Sigmoid colon (tissue), 7 donors: ENCODE measurements around the gene FAM120B. TPM values are rescaled to one million over a fixed set of nuclear protein-coding genes. Genes with fewer than 3 reads are reported as not detected.

Experiments
- DNase-seq: peaks from one replicate; pipeline ENCODE4 v3.0.0-alpha.2; 2019
- H3K27ac ChIP-seq, 4 donors: fragments of 200-600 bp; sonication (generic); one replicate each; pipeline ENCODE4 v1.5.1; 2016 to 2019; ENCODE audit warnings: mild to moderate bottlenecking in 1 of 4
- H3K27me3 ChIP-seq, 3 donors: fragments of 200-600 bp; sonication (generic); one replicate each; pipeline ENCODE4 v1.5.1; 2019; ENCODE audit warnings: mild to moderate bottlenecking in 1 of 3
- H3K36me3 ChIP-seq, 4 donors: fragments of 200-600 bp; sonication (generic); one replicate each; pipeline ENCODE4 v1.5.1; 2016 to 2019
- H3K4me1 ChIP-seq, 4 donors: fragments of 200-600 bp; sonication (generic); one replicate each; pipeline ENCODE4 v1.5.1; 2017 to 2019
- H3K4me3 ChIP-seq, 4 donors: fragments of 200-600 bp; sonication (generic); one replicate each; pipeline ENCODE4 v1.5.1; 2017 to 2019; ENCODE audit warnings: mild to moderate bottlenecking in 2 of 4, moderate library complexity in 1 of 4
- H3K9me3 ChIP-seq, 4 donors: fragments of 200-600 bp in 3 of 4; sonication (generic) in 3 of 4; one replicate each; pipeline versions ENCODE4 v1.5.1 to v1.6.1; 2013 to 2019
- EP300 ChIP-seq, 4 donors: sonication (generic); formaldehyde crosslinking; IDR thresholded peaks; one replicate each; pipeline ENCODE4 v1.6.1; 2017; ENCODE audit warnings: antibody characterized with exemption in 4 of 4
- POLR2A ChIP-seq, 2 donors: fragments of 450-650 bp; IDR thresholded peaks; one replicate each; pipeline ENCODE4 v1.6.1; 2016; ENCODE audit warnings: antibody characterized with exemption in 2 of 2, mild to moderate bottlenecking in 2 of 2, moderate library complexity in 2 of 2
- POLR2AphosphoS5 ChIP-seq, 4 donors: sonication (generic); formaldehyde crosslinking; IDR thresholded peaks; one replicate each; pipeline ENCODE4 v1.6.1; 2017; ENCODE audit warnings: antibody characterized with exemption in 4 of 4
- WGBS, 2 donors: extraction: QIAGEN DNeasy Blood & Tissue Kit; methylation state at CpG; one replicate each; pipeline ENCODE4 v1.1.7; 2013; 5-methylcytosine and 5-hydroxymethylcytosine counted together
- intact Hi-C: fragments of 100-400 bp; cut with DNase I; formaldehyde crosslinking; loops from one replicate; pipeline ENCODE4 v1.15.1; 2023
- polyA plus RNA-seq, 3 donors: library from polyadenylated mRNA; stranded (reverse); fragments of 200-250 nt; gene quantifications; one replicate each; pipeline ENCODE4 v1.2.3, GENCODE V29; 2013
- total RNA-seq, 4 donors: library from RNA; depleted of rRNA; stranded (reverse); fragments of >200 nt; gene quantifications; one replicate each; pipeline ENCODE4 v1.1.0, GENCODE V29; 2016
- TF ChIP-seq, protein P1 (sequence below), 4 experiments: fragments of 450-650 bp in 3 of 4; fragments of 200-600 bp in 1 of 4; IDR thresholded peaks; one replicate each; pipeline ENCODE4 v1.5.1; 2016 to 2019; ENCODE audit warnings: antibody characterized with exemption in 4 of 4, mild to moderate bottlenecking in 3 of 4, moderate library complexity in 2 of 4
- donor health status: healthy with polysubstance abuse.
- donor health status: Bipolar disorder and iron deficiency.
- donor health status: healthy.

FAM120B gene
- total and polyA plus RNA-seq, 7 donors, result 5.5 to 55.0 (median 29.6) TPM

DNA sequence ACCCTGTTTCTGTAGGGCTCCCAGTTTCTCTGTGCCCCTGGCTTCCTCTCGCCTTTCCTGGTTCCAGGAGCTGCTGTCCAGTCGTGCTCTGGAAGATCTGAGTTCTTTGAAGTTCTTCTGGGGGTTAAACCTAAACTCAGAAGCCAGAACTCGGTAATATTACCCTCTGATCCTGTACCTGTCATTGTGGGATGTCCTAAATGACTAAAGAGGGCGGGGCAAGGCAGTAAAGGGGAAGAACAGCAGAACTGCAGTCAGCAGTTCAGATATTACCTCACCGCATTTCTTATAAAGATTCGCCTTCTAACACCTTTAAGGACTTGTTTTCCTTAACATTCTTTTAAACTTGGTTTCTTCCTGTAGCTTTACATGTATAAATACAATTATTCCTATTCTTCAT, 63.9 kb downstream of the FAM120B start:
- TF ChIP-seq, protein P1, sequence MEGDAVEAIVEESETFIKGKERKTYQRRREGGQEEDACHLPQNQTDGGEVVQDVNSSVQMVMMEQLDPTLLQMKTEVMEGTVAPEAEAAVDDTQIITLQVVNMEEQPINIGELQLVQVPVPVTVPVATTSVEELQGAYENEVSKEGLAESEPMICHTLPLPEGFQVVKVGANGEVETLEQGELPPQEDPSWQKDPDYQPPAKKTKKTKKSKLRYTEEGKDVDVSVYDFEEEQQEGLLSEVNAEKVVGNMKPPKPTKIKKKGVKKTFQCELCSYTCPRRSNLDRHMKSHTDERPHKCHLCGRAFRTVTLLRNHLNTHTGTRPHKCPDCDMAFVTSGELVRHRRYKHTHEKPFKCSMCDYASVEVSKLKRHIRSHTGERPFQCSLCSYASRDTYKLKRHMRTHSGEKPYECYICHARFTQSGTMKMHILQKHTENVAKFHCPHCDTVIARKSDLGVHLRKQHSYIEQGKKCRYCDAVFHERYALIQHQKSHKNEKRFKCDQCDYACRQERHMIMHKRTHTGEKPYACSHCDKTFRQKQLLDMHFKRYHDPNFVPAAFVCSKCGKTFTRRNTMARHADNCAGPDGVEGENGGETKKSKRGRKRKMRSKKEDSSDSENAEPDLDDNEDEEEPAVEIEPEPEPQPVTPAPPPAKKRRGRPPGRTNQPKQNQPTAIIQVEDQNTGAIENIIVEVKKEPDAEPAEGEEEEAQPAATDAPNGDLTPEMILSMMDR (IDR thresholded peaks at IDR 0.05), result no peak
- no peak for TF ChIP-seq POLR2A (IDR thresholded peaks at IDR 0.05)
- TF ChIP-seq POLR2AphosphoS5 (IDR thresholded peaks at IDR 0.05), result no peak
- no peak for TF ChIP-seq EP300 (IDR thresholded peaks at IDR 0.05)
- H3K36me3 ChIP-seq, result peaks cover 0 to 37% (median 3%) of the 10 kb centered on the region in 4 donors

GRCh38 chr6:170371080-170371479, 64.5 kb downstream of the FAM120B start:
- H3K36me3 ChIP-seq, result peaks cover 0 to 44% (median 2%) of the 10 kb centered on the region in 4 donors
- WGBS, 2 donors, result 79 to 88% methylated on average over 4 of the region's 4 CpGs
- intact Hi-C loops, result no loop called here
- DNase-seq, result no peak
- H3K4me1 ChIP-seq, result no peaks in the 10 kb centered on the region
- no peaks in the 10 kb centered on the region for H3K27me3 ChIP-seq
- TF ChIP-seq EP300 (IDR thresholded peaks at IDR 0.05) (no peak), POLR2A (IDR thresholded peaks at IDR 0.05) (no peak), POLR2AphosphoS5 (IDR thresholded peaks at IDR 0.05) (no peak)
- TF ChIP-seq, protein P1 (IDR thresholded peaks at IDR 0.05), result no peak
- H3K27ac ChIP-seq, result no peak overlapping the region
- H3K4me3 ChIP-seq, result no peak overlapping the region
- H3K9me3 ChIP-seq, result no peaks in the 10 kb centered on the region

More for the DNA sequence above, 63.9 kb downstream of the FAM120B start:
- no peaks in the 10 kb centered on the region for H3K9me3 ChIP-seq
- H3K27me3 ChIP-seq, result no peaks in the 10 kb centered on the region
- no peak overlapping the region for H3K27ac ChIP-seq
- no peaks in the 10 kb centered on the region for H3K4me1 ChIP-seq
- 37 to 75% methylated on average over 6 of the region's 6 CpGs for WGBS, 2 donors
- H3K4me3 ChIP-seq, result no peak overlapping the region
- no peak for DNase-seq
- intact Hi-C loops, result no loop called here

DNA sequence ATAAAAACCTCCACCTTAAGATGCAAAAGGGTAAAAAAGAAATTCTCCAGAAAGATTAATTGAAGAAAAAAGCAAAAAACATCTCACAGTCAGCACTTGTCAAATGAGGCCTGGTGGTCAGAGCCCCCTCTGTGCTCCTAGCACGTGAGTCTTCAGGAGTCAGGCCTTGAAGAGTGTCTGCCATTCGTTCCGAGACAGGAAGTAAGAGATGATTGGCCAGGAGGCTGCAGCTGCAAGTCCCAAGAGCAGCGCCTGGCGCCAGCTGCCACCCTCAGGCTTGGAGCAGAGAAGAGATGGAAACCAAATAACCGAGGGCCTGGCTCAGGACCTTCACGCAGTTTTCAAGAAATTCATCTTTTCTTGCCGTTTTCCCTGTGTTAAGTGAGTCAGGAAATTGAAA, 65.0 kb downstream of the FAM120B start:
- no peak overlapping the region for H3K27ac ChIP-seq
- no peaks in the 10 kb centered on the region for H3K27me3 ChIP-seq
- no peak overlapping the region for H3K4me3 ChIP-seq
- H3K9me3 ChIP-seq, result no peaks in the 10 kb centered on the region
- no peak for DNase-seq
- H3K4me1 ChIP-seq, result no peaks in the 10 kb centered on the region
- H3K36me3 ChIP-seq, result peaks cover 0 to 49% (median 2%) of the 10 kb centered on the region in 4 donors
- intact Hi-C loops, result no loop called here
- TF ChIP-seq POLR2A (IDR thresholded peaks at IDR 0.05), result no peak
- TF ChIP-seq EP300 (IDR thresholded peaks at IDR 0.05), result no peak
- TF ChIP-seq, protein P1 (IDR thresholded peaks at IDR 0.05), result no peak
- no peak for TF ChIP-seq POLR2AphosphoS5 (IDR thresholded peaks at IDR 0.05)
- WGBS, 2 donors, result 78 to 90% methylated on average over 8 of the region's 8 CpGs

GRCh38 chr6:170372380-170373325, 66.1 kb downstream of the FAM120B start:
- DNase-seq, result no peak
- Histone ChIP-seq H3K9me3 (no peaks in the 10 kb centered on the region), H3K27me3 (no peaks in the 10 kb centered on the region), H3K4me3 (no peak overlapping the region), H3K27ac (no peak overlapping the region), H3K4me1 (no peaks in the 10 kb centered on the region), H3K36me3 (peaks cover 0 to 53% (median 2%) of the 10 kb centered on the region in 4 donors)
- 89 to 94% methylated on average over 11 of the region's 11 CpGs for WGBS, 2 donors
- intact Hi-C loops, result no loop called here
- TF ChIP-seq, protein P1 (IDR thresholded peaks at IDR 0.05), result no peak
- no peak for TF ChIP-seq EP300 (IDR thresholded peaks at IDR 0.05)
- TF ChIP-seq POLR2AphosphoS5 (IDR thresholded peaks at IDR 0.05), result no peak
- no peak for TF ChIP-seq POLR2A (IDR thresholded peaks at IDR 0.05)
